Ecto neural progenitor cell (in vitro differentiated cells): ENCODE results near the gene CPNE5.

Source experiments
- DNase-seq: peaks from one replicate; pipeline ENCODE4 v3.0.0-alpha.2; 2018; ENCODE audit warnings: low spot score

CPNE5 gene

DNA sequence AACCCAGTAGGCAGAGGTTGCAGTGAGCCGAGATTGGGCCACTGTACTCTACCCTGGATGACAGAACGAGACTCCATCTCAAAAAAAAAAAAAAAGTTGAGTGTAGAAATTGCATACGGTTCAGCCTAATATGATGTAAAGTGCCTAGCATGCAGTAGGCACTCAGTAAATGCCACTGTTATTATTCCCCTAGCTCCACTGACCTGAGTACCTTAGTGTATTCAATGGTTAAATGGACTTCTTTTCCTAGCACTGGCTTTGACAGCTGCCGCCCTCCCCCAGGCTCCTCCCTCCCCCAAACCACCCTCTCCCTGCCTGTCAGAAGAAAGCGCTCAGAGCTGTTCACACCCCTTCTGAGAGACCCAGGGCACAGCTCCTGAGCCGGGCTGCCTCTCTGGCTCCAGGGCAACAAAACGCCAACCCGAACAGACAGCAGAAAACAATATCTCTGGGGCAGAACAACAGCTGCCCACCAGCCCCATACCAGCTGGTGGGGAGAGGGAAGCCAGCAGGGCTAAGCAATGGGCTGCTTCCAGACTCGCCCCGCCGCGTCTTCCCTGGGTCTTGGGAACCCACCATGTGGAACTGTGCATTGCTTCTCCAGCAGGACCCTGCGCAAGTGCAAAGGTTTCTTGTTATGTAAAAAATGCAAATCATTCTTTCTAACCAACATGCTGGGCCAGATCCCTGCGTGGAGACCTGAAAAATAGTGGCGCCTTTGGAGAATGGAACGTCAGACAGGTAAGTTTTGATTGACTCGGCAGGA lies 4.5 kb downstream of the CPNE5 start:
- no peak for DNase-seq

DNA sequence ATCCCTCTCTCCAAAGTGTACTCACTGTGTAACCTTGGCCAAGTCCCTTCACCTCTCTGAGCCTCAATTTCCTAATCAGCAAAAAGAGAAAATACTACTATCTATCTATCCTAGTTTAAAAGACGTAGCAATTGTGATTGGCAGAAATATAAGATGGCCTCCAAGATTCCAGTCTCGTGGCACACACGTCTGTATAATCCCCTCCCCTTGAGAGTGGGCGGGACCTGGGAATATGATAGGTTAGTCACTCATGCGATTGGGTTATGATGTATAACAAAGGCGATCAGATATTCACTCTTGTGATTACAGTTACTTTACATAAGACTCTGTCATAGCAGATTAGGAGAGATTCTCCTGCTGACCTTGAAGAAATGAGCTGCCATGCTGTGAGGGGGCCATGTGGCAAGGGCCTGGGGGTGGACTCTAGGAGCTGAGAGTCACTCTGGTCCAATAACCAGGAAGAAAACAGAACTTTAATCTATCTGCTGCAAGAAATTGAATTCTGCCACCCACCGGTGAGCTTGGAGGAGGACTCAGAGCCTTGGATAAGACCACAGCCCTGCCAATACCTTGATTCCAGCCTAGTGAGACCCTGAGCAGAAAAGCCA lies 6.0 kb downstream of the CPNE5 start:
- DNase-seq, result no peak

DNA sequence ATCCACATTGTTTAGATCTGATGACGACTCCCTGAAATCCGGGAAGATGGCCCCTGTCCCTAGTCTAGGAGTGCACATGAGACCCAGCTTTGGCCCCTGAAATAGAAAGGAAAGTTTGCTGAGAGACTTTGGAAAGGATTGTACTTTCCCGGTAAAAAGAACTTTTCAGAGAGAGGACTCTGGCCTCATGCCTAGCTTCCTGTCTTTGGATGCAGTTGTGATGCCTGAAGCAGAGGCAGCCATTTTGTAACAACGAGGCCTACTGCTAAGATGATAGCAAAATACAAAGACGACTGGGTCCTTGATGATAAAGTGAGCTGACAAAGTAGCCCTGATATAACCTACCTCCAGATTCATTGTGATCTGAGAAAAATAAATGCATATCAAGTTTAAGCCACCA lies 6.9 kb downstream of the CPNE5 start:
- no peak for DNase-seq

DNA sequence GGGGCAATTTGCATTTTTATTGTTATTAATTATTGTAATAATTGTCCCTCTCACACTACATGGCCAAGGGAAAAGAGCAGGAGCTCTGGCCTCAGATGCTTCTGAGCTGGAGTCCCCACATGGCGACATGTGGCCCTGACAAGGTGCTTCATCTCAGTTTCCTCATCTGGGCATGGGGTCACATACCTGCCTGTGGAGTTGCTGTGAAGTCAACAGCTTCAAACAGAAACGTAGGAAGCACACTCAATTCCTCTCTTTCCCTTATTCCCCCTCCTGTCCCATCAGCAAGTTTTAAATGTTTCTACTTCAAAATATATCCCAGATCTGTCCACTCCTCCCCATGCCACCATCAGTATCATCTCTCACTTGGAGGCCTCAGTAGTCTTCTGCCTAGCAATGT lies 8.7 kb downstream of the CPNE5 start:
- no peak for DNase-seq

DNA sequence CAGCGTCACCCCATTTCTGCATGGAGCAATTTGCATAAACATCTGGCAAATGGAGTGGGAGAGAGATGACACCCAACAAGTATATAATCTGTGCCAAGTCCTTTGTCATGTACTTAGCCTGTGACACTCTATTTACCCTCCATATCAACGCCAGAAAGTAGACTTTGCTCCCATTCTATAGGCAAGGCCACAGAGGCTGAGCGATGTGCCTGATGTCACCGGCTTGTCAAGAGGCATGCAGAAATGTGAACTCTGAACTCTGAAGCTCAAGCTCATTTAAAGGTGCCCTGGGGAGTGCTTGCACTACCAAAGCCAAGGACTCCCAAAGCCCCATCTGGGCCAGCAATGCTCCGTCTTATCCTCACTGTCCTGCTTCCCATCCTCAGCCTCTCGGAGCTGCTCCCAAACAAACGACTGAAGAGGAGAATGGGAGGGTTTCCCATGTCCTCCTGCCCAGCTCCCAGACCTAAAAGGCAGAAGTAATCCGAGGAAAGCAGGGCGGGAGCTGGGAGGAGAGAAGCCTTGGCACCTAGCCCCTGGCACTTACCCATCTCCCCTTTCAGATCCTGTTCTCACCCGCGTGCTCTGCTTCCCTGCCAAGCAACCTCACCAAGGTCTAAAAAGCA lies 9.2 kb downstream of the CPNE5 start:
- DNase-seq, result no peak

DNA sequence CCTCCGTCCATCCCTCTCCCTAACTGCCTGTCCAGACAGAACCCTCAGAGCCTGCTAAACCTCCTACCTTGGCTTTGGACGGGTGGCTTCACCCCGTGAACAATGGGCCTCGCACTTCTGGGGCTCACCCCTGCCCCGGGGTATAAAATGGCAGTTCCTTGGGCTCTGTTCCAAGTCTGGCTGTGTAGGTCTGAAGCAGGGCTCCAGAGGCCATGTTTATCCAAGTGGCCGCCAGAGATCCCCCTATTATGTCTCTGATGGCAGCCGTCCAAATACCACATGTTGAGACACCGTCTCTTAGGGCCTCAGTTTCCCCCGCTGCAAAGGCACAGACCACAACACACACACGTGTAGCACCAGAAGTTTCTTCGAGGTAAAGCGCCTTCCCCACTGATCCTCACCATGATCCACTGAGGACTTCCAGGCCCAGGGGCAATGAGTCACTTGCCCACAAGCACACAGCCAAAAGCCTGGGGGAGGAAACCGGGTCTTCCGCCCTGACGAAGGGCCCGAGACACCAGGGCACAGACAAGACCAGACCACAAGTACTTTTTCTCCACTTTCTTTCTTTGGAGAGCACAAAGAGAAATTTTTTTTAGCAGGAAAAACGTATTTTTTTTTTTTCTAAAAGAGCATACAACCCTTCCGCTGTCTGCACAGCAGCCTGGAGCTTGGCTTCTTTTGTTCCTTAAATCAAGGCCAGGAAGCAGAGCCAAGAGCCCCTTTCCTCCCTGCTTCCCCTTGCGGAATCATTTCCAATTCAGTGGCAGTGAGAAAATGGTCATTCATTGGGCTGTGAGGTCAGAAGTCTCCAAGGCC lies 11.8 kb downstream of the CPNE5 start:
- no peak for DNase-seq

DNA sequence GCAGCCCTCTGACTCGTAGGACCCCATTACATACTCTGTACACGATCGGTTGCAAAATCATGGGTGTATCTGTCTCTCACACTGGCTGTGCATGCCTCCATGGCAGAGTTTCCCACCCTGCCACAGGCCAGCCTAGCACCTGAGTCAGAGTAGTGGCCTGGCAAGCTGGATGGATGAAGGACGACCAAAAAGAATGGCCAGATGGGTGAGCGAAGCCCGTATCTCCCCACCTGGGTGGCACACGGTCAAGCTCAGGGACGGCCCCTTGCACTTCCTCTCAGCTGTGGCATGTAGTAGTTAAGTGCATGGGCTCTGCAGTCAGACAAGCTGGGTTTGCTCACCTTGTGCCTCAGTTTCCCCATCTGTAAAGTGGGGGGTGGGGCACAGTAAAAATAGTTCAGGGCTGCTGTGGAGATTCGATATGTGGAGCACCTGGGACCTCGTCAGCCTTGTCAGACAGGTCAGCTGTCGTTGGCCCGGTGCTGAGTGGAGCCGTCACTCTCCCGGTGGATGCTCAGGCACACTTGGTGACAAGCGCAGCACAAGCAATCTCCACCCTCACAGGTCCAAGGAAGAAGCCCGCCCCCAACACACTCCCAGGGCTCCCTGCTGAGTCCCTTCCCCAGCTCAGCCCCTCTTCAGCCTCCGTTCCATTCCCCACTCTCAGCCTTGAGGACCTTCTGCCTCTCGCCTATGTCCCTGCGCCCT lies 12.6 kb downstream of the CPNE5 start:
- no peak for DNase-seq

DNA sequence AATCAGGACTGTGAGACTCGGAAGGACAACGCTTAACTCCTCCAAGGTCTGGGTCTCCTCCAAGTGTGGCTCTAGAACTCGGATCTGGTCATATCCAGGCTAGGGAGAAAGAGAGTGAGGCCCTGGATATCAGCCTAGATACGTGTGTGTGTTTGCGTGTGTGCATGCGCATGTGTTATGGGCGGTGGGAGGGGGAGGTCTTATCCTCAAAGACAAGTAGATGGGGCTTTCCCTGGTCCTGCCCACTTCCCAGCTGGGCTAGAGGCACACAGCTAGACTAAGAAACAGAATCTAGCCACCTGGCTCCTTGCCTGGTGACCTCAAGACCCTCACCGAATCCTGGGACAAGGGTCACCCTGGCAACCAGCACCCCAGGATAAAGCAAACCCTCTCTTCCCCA lies 13.2 kb downstream of the CPNE5 start:
- no peak for DNase-seq

DNA sequence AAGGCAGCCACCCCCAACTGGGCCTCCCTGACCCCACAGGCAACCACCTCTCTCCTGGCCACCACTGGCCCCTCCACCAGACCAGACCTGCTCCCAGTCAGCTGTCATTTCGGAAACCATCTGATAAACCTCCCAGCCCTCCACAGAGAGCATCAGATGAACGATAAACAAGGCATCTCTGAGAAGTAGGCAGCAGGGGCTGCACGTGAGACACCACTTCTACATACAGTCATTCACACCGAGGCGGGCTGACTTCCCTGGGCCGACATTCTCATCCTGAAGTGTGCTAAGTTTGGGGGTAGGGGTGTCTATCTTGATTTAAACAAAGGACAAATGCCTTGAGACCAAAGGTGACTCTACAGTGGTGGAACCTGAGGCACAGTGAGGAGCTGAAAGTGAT lies 13.8 kb downstream of the CPNE5 start:
- DNase-seq, result no peak

DNA sequence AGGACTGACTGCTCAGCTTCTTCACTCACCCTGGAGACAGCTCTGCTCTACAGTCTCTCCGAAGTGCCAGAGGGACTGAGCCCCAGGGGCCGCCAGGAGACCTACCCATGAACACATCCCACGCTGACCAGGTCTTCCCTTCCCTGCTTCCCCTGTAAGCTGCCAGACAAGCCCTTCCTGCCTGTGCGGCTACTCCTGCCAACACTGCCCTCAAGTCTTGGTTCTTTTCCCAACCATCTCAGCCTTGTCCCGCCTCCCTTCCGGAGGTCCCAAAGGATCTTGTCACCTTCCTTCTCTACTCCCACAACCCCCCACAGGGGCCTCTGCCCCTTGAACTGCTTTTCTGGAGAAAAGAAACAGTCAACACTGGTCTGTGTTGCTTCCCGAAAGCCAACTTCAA lies 15.0 kb downstream of the CPNE5 start:
- no peak for DNase-seq

DNA sequence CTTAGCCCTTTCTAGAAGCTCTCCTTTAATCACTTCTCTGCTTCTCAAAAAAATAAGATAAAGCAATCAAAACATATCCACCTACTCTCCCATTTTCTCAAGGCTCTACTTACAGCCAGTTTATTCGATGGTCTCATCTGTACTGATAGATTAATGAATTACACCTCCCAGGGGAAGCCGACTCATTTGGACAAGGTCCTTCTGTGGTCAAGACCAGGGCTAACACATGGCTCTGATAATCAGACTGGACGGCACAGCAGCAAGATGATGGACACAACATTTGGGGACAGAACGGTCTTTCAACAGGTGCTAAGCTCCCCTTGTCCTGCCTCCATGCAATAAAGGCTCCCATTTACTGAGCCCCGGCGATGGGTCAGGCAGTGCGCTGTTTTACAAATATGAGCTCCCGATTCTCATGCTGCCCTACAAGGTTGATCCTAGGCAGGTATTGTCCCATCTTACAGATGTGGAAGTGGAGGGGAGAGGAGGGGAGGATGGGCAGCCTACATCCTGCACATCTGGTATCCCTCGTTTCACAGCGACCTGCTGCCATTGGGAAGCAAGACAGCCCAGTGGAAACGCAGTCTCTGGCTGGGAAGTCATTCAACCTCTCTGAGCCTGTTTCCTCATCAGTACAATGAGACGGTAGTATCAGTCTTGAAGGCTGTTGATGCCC lies 15.7 kb downstream of the CPNE5 start:
- DNase-seq, result no peak

DNA sequence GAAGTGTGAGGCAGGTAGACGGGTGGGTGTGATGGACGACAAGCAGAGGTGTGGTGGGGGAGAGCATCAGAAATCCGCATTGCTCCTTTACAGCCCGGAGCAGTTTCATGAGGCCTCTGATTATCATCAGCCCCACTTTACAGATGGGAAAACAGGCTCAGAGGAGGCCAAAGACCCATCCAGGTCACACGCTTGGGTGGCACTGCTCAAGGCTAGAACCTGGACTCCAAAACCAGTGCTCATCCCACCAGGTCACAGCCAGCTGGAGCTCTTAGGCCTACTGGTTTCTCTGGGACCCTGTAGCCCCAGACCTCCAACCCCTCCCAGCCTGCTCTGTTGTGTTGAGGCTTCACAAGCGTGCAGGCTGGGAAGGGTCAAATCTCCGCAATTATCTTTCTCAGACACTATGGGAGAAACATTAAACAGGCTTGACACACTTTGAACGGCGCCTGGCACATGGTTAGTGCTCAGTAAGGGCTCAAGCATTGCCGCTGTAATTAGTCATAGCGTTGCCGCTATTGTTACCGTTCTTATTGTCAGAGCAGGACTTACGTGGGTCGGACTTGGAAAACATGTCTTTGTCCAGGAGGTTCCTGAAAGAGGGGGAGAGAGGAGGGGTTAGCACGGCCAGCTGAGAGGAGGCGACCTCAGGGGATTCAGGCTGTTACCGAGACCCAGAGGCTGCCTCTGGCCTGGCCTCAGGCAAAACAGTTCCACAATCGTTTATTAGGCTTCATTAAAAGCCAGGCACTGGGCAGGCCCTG lies 16.6 kb downstream of the CPNE5 start:
- DNase-seq, result no peak

DNA sequence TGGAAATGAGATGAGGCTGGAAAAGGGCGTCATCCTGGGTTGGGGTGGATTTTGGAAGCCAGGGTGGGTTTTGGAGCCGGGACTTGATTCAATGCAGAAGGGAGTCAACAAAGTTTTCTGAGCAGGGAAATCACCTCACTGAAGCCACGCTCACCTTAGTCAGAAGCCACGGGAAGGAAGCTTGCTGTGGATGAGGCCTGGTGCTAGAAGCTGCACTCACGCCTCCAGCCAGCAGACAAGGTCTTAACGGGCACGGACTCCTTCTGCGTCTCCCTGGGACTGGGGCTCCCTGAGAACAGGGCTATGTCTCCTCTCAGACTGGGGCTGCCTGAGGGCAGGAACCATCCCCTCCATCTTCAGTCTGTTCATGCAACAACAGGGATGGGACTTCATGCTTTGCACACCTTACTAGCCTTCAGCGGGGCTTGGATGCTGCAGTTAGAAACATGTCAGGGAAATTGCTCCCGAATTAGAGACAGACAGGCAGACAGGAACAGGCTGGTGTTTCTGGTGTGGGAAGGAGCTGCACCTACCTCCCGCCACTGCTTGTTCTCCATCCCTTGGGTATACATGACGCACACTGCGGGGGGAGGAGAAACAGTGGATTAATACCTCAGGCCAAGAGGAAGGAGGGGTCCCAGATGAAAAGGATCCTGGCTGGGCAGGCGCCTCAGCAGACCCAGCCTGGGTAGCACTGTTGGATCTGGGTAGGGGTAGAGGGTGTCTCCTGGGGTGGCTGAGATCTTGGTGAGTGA lies 17.5 kb downstream of the CPNE5 start:
- DNase-seq, result no peak

DNA sequence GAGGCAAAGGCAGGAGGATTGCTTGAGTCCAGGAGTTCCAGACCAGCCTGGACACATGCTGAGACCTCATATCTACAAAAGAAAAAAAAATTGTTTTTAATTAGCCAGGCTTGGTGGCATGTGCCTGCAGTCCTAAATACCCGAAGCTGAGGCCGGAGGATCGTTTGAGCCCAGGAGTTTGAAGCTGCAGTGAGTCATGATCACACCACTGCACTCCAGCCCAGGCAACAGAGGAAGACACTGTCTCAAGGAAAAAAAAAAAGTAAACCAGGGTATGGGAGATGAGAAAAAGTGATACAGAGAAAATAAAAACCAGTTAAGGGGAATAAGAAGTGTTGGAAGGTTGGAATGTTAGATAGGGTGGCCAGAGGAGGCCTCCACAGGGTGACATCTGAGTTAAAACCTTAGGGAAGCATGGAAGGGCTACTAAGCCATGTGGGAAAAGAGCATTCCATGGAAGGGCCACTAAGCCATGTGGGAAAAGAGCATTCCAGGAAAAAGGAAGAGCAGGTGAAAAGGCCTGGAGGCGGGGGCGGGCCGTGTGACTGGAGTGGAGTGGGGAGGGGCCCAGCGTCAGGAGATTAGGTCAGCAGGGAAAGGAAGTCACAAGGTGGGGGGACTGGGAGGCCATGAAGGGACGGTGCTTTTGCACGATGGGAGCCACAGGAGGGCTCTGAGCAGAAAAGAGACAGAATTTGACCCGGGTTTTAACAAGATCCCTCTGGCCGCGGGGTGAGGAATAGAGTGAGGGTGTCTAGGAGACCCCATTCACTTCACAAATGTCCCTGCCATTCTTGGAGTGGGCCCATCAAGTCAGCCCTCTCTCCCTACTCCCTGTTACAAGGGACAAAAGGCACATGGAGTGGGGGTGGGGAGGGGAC lies 18.3 kb downstream of the CPNE5 start:
- DNase-seq, result no peak

DNA sequence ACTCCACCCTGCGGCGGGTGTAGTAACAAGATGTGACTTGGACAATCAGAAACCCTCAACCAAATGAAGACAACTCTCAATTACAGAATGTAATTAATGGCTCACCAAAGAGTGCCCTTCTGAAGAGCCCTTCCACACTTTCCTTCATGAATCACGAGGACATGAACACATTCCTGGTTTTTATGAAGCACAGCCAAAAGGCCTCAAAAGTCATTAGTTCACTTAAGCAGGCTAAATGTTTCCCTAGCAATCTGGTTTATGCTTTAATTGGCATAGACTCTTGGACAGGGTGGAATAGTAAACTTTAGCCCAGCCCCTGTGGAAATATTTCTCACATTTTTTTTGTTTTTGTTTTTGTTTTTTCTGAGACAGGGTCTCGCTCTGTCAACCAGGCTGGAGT lies 20.5 kb downstream of the CPNE5 start:
- no peak for DNase-seq

DNA sequence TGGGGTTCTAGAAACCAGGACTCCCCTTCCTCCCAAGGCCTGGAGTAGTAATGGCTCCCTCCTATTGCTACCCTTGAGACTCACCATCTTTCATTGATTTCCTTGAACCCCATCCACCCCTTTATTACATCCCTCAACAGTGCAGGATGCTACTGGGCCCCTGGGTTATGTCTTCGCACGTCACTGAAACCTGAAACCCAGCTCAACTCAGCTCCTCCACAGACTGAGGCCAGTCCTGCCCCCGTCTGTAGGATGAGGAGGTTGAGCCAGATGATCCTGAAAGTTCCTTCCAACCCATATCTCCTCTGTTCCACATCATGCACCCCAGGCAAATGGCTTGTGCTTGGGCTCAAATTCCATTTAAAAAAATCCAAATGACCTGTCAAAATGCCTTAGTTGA lies 21.4 kb downstream of the CPNE5 start:
- no peak for DNase-seq

DNA sequence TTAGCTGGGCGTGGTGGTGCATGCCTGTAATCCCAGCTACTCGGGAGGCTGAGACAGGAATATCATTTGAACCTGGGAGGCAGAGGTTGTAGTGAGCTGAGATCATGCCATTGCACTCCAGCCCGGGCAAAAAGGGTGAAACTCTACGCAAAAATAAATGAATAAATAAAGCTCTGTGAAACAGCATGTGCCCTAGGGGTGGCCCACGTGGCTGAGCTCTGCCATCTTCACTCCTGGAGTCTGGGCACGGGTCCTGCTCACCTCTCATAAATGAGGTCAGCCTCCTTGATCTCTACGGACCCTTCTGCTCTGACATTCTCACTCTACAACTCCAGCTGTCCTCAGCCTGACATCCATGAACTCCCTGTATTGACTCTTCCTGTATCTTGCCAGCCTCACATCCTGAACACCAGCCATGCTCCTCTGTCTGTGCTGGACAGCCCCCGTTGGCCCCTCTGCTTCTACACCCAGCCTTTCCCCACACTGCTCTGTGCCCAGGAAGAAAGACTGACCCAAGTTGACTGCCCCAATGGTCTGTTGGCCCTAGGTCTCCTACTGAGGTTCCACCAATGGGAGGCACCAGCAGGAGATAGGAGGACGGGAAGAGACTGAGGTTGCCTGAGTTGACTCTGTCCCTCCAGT lies 21.9 kb downstream of the CPNE5 start:
- no peak for DNase-seq

DNA sequence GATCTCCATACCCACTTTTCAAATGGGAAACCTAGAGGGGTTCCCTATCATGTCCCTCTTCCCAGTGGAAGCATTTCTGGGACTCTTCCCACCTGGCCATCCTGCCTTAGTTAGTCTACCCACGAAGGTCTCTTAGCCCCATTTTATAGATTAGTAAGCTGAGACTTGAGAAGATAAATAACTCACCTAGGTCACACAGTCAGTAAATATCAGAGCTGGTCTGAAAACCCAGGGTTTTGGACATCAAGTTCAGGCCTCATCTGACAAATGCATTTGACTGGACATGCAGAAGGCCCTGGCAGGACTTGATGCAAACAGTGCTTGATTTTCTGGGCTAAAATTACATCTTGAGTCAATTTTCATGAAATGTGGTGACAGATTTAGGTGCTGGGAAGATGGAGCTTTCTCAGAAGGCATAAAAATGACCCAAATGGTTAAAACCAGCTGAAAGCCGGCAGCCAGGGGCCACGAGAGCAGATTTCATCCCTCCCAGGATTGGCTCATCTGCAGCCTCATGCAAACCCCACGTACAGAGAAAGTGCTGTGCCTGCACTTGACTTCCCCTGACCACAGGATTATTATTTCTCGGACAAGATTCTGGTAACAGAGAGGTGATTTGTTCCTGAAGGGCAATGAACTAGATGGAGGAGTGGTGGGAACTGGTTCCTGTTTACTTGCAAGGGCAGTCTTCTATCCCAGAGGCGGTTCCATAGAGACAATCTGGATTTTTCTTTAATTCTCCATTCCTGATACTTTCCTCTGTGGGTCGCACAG lies 23.1 kb downstream of the CPNE5 start:
- no peak for DNase-seq
